Posterior vena cava (tissue), 2 donors: Measurements from ENCODE around the gene DYSF. TPM values are rescaled to one million over a fixed set of nuclear protein-coding genes. Genes with fewer than 3 reads are reported as not detected.

Experiments used
- DNase-seq: peaks from one replicate; pipeline ENCODE4 v3.0.0-alpha.2; 2020; ENCODE audit warnings: low spot score
- intact Hi-C, 2 donors: fragments of 100-400 bp; cut with DNase I; formaldehyde crosslinking; loops; one replicate each; pipeline versions ENCODE4 v1.14.1 to v1.14.2; 2022 to 2023
- total RNA-seq, 2 donors: library from RNA; stranded (reverse); fragmentation: NEBNext Ultra II Directional; extraction: Animal tissue kit (Norgen Biotek cat#: 25700); gene quantifications; one replicate each; pipeline ENCODE4 v1.2.1, GENCODE V29; 2021
- donor health status: DM: yes; HTN: yes; CAD: no.
- donor health status: DM: yes; HTN: yes; CAD: no.

Gene DYSF
- total RNA-seq, 2 donors from 2014 or later: 42.1 to 46.8 TPM

GRCh38 chr2:71510196-71510807, 56.9 kb downstream of the DYSF start:
- peak; percentile 90 for DNase-seq
- intact Hi-C loops: loop anchor here (2.0 to 5.0 kb wide), 2 partner anchors 48 to 213 kb away; no protein-coding TSS in a partner anchor

- DNase-seq: no peak
- intact Hi-C loops: loop anchor here (2.0 to 5.0 kb wide), 2 partner anchors 48 to 214 kb away; no protein-coding TSS in a partner anchor
These were observed 57.6 kb downstream of the DYSF start for GRCh38 chr2:71510938-71511337.

DNA sequence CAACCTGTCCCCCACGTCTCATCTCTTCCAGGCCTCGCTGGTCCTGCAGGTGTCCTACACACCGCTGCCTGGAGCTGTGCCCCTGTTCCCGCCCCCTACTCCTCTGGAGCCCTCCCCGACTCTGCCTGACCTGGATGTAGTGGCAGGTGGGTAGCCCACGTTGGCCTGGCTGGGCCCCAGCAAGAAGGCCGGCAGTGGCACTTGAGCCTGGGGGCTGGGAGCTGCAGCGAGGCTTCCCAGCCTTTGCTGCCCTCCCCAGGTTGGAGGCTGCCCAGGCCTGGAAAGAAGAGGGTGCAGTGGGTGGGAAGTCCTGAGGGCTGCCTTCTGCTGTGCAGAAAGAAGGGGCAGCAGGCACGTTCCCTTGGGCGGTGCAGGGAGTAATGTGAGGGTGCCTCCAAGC, 58.4 kb downstream of the DYSF start:
- no peak for DNase-seq
- intact Hi-C loops: loop anchor here (2.0 to 5.0 kb wide), 2 partner anchors 49 to 214 kb away; no protein-coding TSS in a partner anchor

GRCh38 chr2:71512386-71512785, 59.0 kb downstream of the DYSF start:
- intact Hi-C loops: loop anchor here in 1 of 2 donors (5.0 kb wide), 1 partner anchor 215 kb away; no protein-coding TSS in a partner anchor
- DNase-seq: no peak

- intact Hi-C loops: loop anchor here in 1 of 2 donors (5.0 kb wide), 1 partner anchor 216 kb away; no protein-coding TSS in a partner anchor
- no peak for DNase-seq
These were observed 59.7 kb downstream of the DYSF start for GRCh38 chr2:71513096-71513495.

DNA sequence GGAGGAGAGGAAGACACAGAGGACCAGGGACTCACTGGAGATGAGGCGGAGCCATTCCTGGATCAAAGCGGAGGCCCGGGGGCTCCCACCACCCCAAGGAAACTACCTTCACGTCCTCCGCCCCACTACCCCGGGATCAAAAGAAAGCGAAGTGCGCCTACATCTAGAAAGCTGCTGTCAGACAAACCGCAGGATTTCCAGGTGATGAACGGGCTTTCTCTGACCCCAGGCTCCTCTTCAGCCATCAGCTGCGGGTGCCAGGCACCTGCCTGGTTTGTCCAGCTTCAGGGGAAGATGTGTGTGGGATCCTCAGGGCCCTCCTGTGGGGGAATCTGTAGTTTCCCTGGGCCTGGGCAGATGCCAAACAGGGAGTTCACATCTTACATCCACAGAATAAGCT, 60.4 kb downstream of the DYSF start:
- intact Hi-C loops: loop anchor here in 1 of 2 donors (5.0 kb wide), 1 partner anchor 216 kb away; no protein-coding TSS in a partner anchor
- no peak for DNase-seq

DNA sequence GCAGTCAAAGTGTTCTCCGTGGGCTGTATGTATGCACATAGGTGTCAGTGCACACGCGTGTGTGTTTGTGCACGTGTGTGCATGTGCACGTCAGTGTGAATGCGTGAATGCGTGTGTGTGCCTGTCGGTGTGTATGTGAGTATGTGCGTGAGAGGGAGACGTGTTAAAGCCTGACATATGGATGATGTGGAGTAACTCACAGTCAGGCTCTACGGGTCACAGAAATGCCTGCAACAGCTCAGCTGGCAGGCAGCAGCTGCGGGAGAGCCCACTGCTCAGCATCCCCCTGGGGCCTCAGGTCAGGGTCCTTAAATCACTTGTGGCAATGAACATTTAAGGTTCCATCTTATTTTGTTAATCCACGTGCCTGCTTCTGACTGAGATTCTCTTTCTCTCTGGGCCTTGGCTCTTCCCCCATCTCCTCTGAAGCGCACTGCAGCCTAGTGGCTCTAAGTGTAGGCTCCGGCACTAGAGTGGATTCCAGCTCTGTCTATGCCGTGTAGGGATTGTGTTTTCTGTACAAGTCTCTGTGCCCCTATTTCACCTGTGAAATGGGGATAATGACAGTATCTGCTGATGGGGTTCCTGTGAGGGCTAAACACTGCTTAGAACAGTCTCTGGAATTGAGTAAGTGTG, 63.0 kb downstream of the DYSF start:
- no peak for DNase-seq
- intact Hi-C loops: no loop called here

GRCh38 chr2:71517851-71518250, 64.5 kb downstream of the DYSF start:
- no peak for DNase-seq

GRCh38 chr2:71521436-71521950, 68.1 kb downstream of the DYSF start:
- DNase-seq: no peak
- intact Hi-C loops: no loop called here

More at GRCh38 chr2:71517851-71518250, 64.5 kb downstream of the DYSF start:
- intact Hi-C loops: no loop called here

DNA sequence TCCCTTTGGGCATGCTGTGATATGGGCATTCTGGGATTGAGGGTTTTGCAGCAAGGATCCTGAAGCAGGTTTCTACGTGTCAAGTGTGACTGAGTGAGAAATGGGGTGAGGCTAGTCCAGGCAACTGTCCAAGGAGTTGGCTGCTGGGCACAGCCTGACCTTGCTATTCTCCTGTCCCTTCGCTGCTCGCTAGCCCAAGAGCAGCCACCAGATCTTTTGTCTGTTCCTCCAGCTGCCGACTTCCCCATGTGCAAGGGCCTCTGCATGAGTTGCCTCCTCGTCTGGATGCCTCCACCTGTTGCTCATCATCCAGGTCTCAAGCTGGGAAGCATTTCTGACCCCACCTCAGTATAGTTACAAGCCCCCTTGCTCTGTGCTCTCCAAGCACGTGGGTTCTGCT, 71.1 kb downstream of the DYSF start:
- DNase-seq: peak; percentile 22
- intact Hi-C loops: no loop called here

DNA sequence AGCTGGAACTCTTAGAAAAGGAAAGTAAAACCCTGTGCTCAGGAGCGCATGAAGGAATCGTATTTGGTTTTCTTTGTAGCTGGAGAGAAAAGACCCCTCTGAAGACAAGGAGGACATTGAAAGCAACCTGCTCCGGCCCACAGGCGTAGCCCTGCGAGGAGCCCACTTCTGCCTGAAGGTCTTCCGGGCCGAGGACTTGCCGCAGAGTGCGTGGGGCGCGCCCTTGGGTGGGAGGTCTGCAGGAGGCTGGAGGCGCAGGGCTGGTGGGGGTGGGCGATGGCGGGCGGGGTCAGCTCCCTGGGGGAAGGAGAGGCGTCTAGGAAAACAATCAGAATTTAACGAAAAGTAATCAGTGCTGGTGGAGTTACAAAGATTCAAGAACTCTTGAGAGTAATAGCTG, 72.8 kb downstream of the DYSF start:
- peak; percentile 25 for DNase-seq
- intact Hi-C loops: no loop called here

GRCh38 chr2:71526975-71527374, 73.6 kb downstream of the DYSF start:
- DNase-seq: no peak

GRCh38 chr2:71528131-71528591, 74.8 kb downstream of the DYSF start:
- DNase-seq: peak; percentile 61
- intact Hi-C loops: no loop called here

More at GRCh38 chr2:71526975-71527374, 73.6 kb downstream of the DYSF start:
- intact Hi-C loops: no loop called here

- peak; percentile 42 for DNase-seq
- intact Hi-C loops: no loop called here
These were observed 75.4 kb downstream of the DYSF start for GRCh38 chr2:71528749-71529148.

- peak; percentile 24 for DNase-seq
- intact Hi-C loops: no loop called here
These were observed 76.8 kb downstream of the DYSF start for GRCh38 chr2:71530211-71530610.

DNA sequence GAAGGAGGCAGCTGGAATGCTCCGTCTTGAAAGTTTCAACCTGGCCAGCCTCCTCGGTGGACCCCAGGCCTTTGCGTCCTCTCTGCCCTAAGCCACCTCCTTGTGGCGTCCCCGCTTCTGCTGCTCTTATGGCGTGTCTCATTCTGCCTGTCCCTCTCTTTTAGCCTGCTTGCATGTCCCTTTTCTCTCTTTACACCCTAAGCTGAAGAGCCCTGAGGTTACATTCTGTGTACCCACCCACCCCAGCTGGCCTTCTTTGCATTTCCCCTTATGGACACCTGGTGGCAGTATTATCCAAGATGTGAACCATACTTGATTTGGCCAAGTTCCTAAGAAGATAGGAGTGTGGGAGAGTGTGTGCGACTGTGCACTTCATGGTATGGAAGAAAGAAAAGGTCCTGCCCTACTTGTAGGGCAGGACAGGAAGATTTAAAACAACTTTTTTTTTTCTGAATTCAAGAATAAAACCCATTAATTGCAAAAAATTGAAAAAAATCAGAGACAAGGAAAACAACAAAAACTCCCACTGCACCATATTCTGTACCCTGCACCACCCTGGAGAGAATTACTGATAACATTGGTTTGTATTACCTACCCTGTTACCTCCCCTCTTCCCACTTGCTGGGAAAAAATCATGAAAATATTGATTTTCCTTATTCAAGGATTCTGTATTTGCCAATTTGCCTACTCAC, 77.4 kb downstream of the DYSF start:
- DNase-seq: peak; percentile 30
- intact Hi-C loops: no loop called here

DNA sequence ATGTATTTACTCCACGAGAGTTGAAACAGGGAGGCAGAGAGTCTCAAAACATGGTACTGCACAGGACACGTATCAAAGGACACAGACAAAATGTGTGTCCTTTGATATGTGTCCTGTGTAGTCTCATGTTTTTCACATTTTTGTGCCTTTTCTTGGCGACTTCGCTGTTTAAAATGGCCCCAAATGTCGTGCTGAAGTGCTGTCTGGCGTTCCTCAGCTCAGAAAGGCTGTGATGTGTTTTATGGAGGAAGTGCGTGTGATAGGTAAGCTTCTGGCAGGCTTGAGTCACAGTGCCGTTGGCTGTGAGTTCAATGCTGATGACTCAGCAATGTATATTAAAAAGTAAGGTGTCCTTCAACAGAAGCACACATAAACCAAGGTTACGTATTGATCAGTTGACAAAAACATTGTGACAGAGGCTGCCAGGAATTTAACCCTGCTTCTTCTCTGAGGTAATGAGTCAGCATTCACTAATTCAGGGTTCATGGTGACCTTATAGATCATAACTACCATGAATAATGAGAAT, 78.2 kb downstream of the DYSF start:
- intact Hi-C loops: no loop called here

DNA sequence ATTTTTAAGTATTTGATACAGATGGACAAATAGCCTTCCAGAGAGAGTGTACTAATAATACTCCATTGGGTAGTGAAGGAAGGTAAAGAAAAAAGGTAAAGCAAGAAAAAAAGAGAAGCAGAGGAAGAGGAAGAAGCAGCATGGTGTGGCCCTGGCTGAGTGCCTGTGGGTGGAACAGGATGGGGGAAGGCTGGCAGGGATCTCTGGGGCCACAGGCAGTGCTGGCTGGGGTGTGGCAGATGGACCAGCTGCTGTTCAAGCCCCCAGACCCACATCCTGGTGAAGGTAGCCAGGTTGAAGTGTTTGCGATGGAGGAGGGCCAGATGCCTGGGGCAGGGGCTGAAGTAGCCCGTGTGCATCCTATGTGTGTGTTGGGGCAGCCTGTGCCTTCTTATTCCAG, 79.0 kb downstream of the DYSF start:
- peak; percentile 47 for DNase-seq
- intact Hi-C loops: no loop called here

More for the DNA sequence above, 78.2 kb downstream of the DYSF start:
- peak; percentile 0 for DNase-seq

DNA sequence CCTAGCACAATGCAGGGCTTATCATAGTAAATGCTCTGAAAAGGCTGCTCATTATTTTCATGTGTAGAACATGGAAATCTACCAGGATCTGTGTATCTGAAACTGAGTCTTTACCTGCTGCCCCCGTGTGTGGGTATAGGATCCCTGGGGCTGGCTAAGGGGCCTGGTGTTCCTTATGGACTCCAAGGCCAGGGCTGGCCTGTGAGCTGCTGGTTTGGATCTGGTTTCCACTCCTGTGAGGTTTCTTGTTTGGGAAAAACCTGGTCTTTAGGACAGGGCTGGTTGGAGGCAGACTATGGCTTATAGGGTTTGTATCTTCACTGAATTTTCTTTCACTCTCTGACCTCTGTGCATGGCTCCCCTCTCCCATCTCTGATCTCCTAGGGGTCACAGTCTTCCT, 80.8 kb downstream of the DYSF start:
- intact Hi-C loops: no loop called here
- DNase-seq: peak; percentile 41
